Measurements from ENCODE around the gene RRP8. TPM values are rescaled to one million over a fixed set of nuclear protein-coding genes. Genes with fewer than 3 reads are reported as not detected.

RRP8 gene
- total and polyA plus RNA-seq, 8 donors: 1.8 to 23.1 (median 14.8) TPM

- TF ChIP-seq POLR2A (IDR thresholded peaks at IDR 0.05): no peak
- no peak for TF ChIP-seq POLR2AphosphoS5 (IDR thresholded peaks at IDR 0.05)
- TF ChIP-seq EP300 (IDR thresholded peaks at IDR 0.05): no peak
- no peak for TF ChIP-seq CTCF (IDR thresholded peaks at IDR 0.05)
- no peak for DNase-seq
- Histone ChIP-seq H3K9me3 (no peaks in the 10 kb centered on the region), H3K27me3 (no peaks in the 10 kb centered on the region), H3K36me3 (peaks cover 0 to 64% (median 57%) of the 10 kb centered on the region in 4 donors), H3K27ac (no peak overlapping the region), H3K4me1 (peaks cover 18 to 39% (median 33%) of the 10 kb centered on the region in 4 donors), H3K4me3 (no peak overlapping the region)
- intact Hi-C loops (cut with DNase I; ENCODE audit: low total_unique reads): no loop called here
- WGBS, 5 donors: 90 to 94% (median 93%) methylated on average over 16 to 29 of the region's 29 CpGs
These were observed 29.0 kb upstream of the RRP8 start for GRCh38 chr11:6632116-6633073.

GRCh38 chr11:6631361-6631890, 28.0 kb upstream of the RRP8 start:
- no peak for DNase-seq

GRCh38 chr11:6630632-6631291, 27.3 kb upstream of the RRP8 start:
- H3K27ac ChIP-seq: no peak overlapping the region
- peak overlapping the region; percentile 32 to 53 (median 38) for H3K4me3 ChIP-seq
- peaks cover 10 to 24% (median 21%) of the 10 kb centered on the region in 4 donors for H3K4me1 ChIP-seq
- no peaks in the 10 kb centered on the region for H3K9me3 ChIP-seq
- no peak for TF ChIP-seq POLR2AphosphoS5 (IDR thresholded peaks at IDR 0.05)
- no peak for TF ChIP-seq POLR2A (IDR thresholded peaks at IDR 0.05)
- TF ChIP-seq CTCF (IDR thresholded peaks at IDR 0.05): no peak
- TF ChIP-seq EP300 (IDR thresholded peaks at IDR 0.05): no peak
- intact Hi-C loops (cut with DNase I; ENCODE audit: low total_unique reads): no loop called here
- peaks cover 9 to 80% (median 73%) of the 10 kb centered on the region in 4 donors for H3K36me3 ChIP-seq
- WGBS, 5 donors: 28 to 46% (median 43%) methylated on average over 18 to 28 of the region's 28 CpGs; no CpG with 5 or more reads in 1 of the 5 donors
- DNase-seq: no peak
- no peaks in the 10 kb centered on the region for H3K27me3 ChIP-seq

More at GRCh38 chr11:6631361-6631890, 28.0 kb upstream of the RRP8 start:
- H3K27me3 ChIP-seq: no peaks in the 10 kb centered on the region
- H3K9me3 ChIP-seq: no peaks in the 10 kb centered on the region
- 87 to 100% (median 91%) methylated on average over 11 of the region's 11 CpGs for WGBS, 5 donors
- TF ChIP-seq CTCF (IDR thresholded peaks at IDR 0.05): no peak
- no peak for TF ChIP-seq EP300 (IDR thresholded peaks at IDR 0.05)
- no peak for TF ChIP-seq POLR2A (IDR thresholded peaks at IDR 0.05)
- no peak for TF ChIP-seq POLR2AphosphoS5 (IDR thresholded peaks at IDR 0.05)
- intact Hi-C loops (cut with DNase I; ENCODE audit: low total_unique reads): no loop called here
- peaks cover 4 to 73% (median 67%) of the 10 kb centered on the region in 4 donors for H3K36me3 ChIP-seq
- no peak overlapping the region for H3K27ac ChIP-seq
- peaks cover 17 to 29% (median 28%) of the 10 kb centered on the region in 4 donors for H3K4me1 ChIP-seq
- no peak overlapping the region for H3K4me3 ChIP-seq
